ENCODE results near the gene ACTN4. TPM values are rescaled to one million over a fixed set of nuclear protein-coding genes. Genes with fewer than 3 reads are reported as not detected.

ACTN4 gene
- total RNA-seq, 1 donor from 2014 or later: 127 TPM

GRCh38 chr19:38717855-38718254 is 70.4 kb downstream of the ACTN4 start:
- Mint-ChIP-seq H3K9me3 (no peaks in the 10 kb centered on the region), H3K27ac (no peak overlapping the region), H3K27me3 (ENCODE audit: insufficient read depth, low read depth) (no peaks in the 10 kb centered on the region), H3K36me3 (peaks cover 7% of the 10 kb centered on the region), H3K4me1 (peaks cover 3% of the 10 kb centered on the region), H3K4me3 (no peak overlapping the region)
- Histone ChIP-seq H3K27me3 (no peaks in the 10 kb centered on the region), H3K9me3 (ENCODE audit: low read depth) (no peaks in the 10 kb centered on the region), H3K4me2 (no peak overlapping the region), H3K79me2 (ENCODE audit: low read depth) (no peaks in the 10 kb centered on the region), H3F3A (ENCODE audit: low read depth) (no peaks in the 10 kb centered on the region), H3K4me1 (no peaks in the 10 kb centered on the region), H3K9ac (no peak overlapping the region), H3K4me3 (no peak overlapping the region), H3K36me3 (no peaks in the 10 kb centered on the region), H2AFZ (replicated peaks) (no peak overlapping the region), H4K20me1 (ENCODE audit: low read depth) (peaks cover 4% of the 10 kb centered on the region), H3K27ac (no peak overlapping the region)
- DNase-seq (ENCODE audit: low spot score): no peak
- no peak for TF ChIP-seq EZH2 (IDR thresholded peaks at IDR 0.05)
- TF ChIP-seq EZH2phosphoT487 (IDR thresholded peaks at IDR 0.05): no peak
- TF ChIP-seq, protein P1, sequence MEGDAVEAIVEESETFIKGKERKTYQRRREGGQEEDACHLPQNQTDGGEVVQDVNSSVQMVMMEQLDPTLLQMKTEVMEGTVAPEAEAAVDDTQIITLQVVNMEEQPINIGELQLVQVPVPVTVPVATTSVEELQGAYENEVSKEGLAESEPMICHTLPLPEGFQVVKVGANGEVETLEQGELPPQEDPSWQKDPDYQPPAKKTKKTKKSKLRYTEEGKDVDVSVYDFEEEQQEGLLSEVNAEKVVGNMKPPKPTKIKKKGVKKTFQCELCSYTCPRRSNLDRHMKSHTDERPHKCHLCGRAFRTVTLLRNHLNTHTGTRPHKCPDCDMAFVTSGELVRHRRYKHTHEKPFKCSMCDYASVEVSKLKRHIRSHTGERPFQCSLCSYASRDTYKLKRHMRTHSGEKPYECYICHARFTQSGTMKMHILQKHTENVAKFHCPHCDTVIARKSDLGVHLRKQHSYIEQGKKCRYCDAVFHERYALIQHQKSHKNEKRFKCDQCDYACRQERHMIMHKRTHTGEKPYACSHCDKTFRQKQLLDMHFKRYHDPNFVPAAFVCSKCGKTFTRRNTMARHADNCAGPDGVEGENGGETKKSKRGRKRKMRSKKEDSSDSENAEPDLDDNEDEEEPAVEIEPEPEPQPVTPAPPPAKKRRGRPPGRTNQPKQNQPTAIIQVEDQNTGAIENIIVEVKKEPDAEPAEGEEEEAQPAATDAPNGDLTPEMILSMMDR (IDR thresholded peaks at IDR 0.05): no peak

DNA sequence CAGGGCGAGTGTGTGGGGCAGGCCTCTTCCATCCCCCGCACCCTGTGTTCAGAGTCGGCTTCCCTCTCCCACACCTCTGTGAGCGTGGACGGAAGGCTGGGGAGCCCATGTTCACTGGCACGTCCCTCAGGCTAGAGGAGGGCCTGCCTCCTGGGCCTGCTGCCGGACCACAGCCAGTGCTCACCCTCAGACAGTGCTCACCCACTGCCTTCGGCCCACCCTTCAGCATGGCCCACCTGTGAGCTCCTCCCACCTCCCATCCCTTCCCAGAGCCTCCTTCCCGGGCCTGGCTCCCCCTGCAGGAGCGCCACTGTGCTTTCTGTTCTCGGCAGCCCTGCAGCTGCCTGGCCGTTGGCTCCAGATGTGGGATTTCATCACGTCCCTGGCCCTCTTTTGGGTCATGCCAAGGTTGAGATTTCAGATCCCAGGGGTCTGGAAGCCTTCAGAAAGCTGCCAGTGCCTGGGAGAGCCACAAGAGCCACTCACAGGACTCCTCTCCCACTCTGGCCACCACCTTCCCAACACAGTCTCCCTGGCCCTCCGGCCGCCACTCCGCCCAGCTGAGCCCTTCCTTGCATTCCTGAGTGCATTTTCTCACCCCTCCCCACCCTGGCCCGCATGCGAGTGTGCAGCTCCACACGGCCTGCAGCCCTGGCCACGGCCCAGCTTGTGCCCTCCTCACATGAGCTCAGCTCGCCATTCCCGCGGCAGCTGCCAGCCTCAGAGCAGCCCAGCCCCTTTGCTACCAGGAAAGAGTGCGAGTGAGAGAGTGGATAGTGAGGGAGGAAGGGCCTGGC is 71.5 kb downstream of the ACTN4 start:
- no peak overlapping the region for H3K4me2 ChIP-seq
- peak; percentile 44 for DNase-seq (ENCODE audit: low spot score)
- no peak overlapping the region for H3K9ac ChIP-seq
- H4K20me1 ChIP-seq (ENCODE audit: low read depth): no peaks in the 10 kb centered on the region
- H3K4me3 Mint-ChIP-seq: no peak overlapping the region
- H3K9me3 Mint-ChIP-seq: no peaks in the 10 kb centered on the region
- H3K4me3 ChIP-seq: no peak overlapping the region
- H2AFZ ChIP-seq (replicated peaks): no peak overlapping the region
- H3K27ac Mint-ChIP-seq: no peak overlapping the region
- no peaks in the 10 kb centered on the region for H3K27me3 ChIP-seq
- peaks cover 4% of the 10 kb centered on the region for H3K36me3 Mint-ChIP-seq
- no peaks in the 10 kb centered on the region for H3K79me2 ChIP-seq (ENCODE audit: low read depth)
- no peaks in the 10 kb centered on the region for H3F3A ChIP-seq (ENCODE audit: low read depth)
- no peak overlapping the region for H3K27ac ChIP-seq
- H3K36me3 ChIP-seq: no peaks in the 10 kb centered on the region
- H3K4me1 Mint-ChIP-seq: peaks cover 3% of the 10 kb centered on the region
- no peaks in the 10 kb centered on the region for H3K27me3 Mint-ChIP-seq (ENCODE audit: insufficient read depth, low read depth)
- TF ChIP-seq EZH2 (IDR thresholded peaks at IDR 0.05): no peak
- TF ChIP-seq, protein P1 (IDR thresholded peaks at IDR 0.05): peak; percentile 48
- no peaks in the 10 kb centered on the region for H3K9me3 ChIP-seq (ENCODE audit: low read depth)
- no peaks in the 10 kb centered on the region for H3K4me1 ChIP-seq

GRCh38 chr19:38719761-38720558 is 72.5 kb downstream of the ACTN4 start:
- Mint-ChIP-seq H3K27ac (no peak overlapping the region), H3K9me3 (no peaks in the 10 kb centered on the region), H3K27me3 (ENCODE audit: insufficient read depth, low read depth) (no peaks in the 10 kb centered on the region), H3K4me3 (no peak overlapping the region), H3K4me1 (peaks cover 3% of the 10 kb centered on the region), H3K36me3 (peaks cover 4% of the 10 kb centered on the region)
- H3K9me3 ChIP-seq (ENCODE audit: low read depth): no peaks in the 10 kb centered on the region
- H3K4me3 ChIP-seq: no peak overlapping the region
- no peak for DNase-seq (ENCODE audit: low spot score)
- no peaks in the 10 kb centered on the region for H3F3A ChIP-seq (ENCODE audit: low read depth)
- no peak overlapping the region for H3K27ac ChIP-seq
- H2AFZ ChIP-seq (replicated peaks): no peak overlapping the region
- H3K79me2 ChIP-seq (ENCODE audit: low read depth): no peaks in the 10 kb centered on the region
- H4K20me1 ChIP-seq (ENCODE audit: low read depth): no peaks in the 10 kb centered on the region
- no peak overlapping the region for H3K4me2 ChIP-seq
- H3K27me3 ChIP-seq: no peaks in the 10 kb centered on the region
- no peaks in the 10 kb centered on the region for H3K36me3 ChIP-seq
- H3K4me1 ChIP-seq: no peaks in the 10 kb centered on the region
- no peak overlapping the region for H3K9ac ChIP-seq
- TF ChIP-seq EZH2 (IDR thresholded peaks at IDR 0.05): no peak
- TF ChIP-seq EZH2phosphoT487 (IDR thresholded peaks at IDR 0.05): no peak
- TF ChIP-seq, protein P1 (IDR thresholded peaks at IDR 0.05): no peak

All from neural progenitor cell (in vitro differentiated cells).